Smooth muscle cell (in vitro differentiated cells): ENCODE results near the gene ATP6V0D1. TPM values are rescaled to one million over a fixed set of nuclear protein-coding genes. Genes with fewer than 3 reads are reported as not detected.

Experiments used
- DNase-seq: peaks from one replicate; lab custom pipeline; 2025; ENCODE audit not compliant: unreplicated experiment; lab: John Stamatoyannopoulos, UW
- H2AFZ ChIP-seq: fragments of 200-600 bp; sonication (generic); 2 replicates; pipeline ENCODE4 v1.6.0; 2016; ENCODE audit warnings: antibody characterized with exemption, low read depth, mild to moderate bottlenecking
- H3F3A ChIP-seq: fragments of 200-600 bp; sonication (generic); 2 replicates; pipeline ENCODE4 v1.6.0; 2017; ENCODE audit warnings: antibody characterized with exemption, low read depth
- H3K27ac ChIP-seq: fragments of 200-600 bp; sonication (generic); 2 replicates; pipeline ENCODE4 v1.5.1; 2016; ENCODE audit warnings: low read depth, mild to moderate bottlenecking
- H3K27me3 ChIP-seq: fragments of 200-600 bp; sonication (generic); 2 replicates; pipeline ENCODE4 v1.6.1; 2016; ENCODE audit warnings: low read depth, mild to moderate bottlenecking
- H3K36me3 ChIP-seq: fragments of 200-600 bp; sonication (generic); 2 replicates; pipeline ENCODE4 v1.5.1; 2016; ENCODE audit warnings: low read depth
- H3K4me1 ChIP-seq: fragments of 200-600 bp; sonication (generic); 2 replicates; pipeline ENCODE4 v1.5.1; 2016; ENCODE audit warnings: low read depth
- H3K4me2 ChIP-seq: fragments of 200-600 bp; sonication (generic); 2 replicates; pipeline ENCODE4 v1.6.0; 2016; ENCODE audit warnings: mild to moderate bottlenecking
- H3K4me3 ChIP-seq: fragments of 200-600 bp; sonication (generic); 2 replicates; pipeline ENCODE4 v1.5.1; 2016; ENCODE audit warnings: mild to moderate bottlenecking
- H3K79me2 ChIP-seq: fragments of 200-600 bp; sonication (generic); 2 replicates; pipeline ENCODE4 v1.6.0; 2016; ENCODE audit warnings: low read depth, mild to moderate bottlenecking
- H3K9ac ChIP-seq: fragments of 200-600 bp; sonication (generic); 2 replicates; pipeline ENCODE4 v1.6.0; 2016; ENCODE audit warnings: low read depth
- H3K9me3 ChIP-seq: fragments of 200-600 bp; sonication (generic); replicated peaks from 2 replicates; pipeline ENCODE4 v1.5.1; 2016; ENCODE audit warnings: low read depth
- H4K20me1 ChIP-seq: fragments of 200-600 bp; sonication (generic); 2 replicates; pipeline ENCODE4 v1.6.0; 2016; ENCODE audit warnings: low read depth
- CTCF ChIP-seq: fragments of 200-600 bp; sonication (generic); IDR thresholded peaks from 2 replicates; pipeline ENCODE4 v1.5.1; 2017; ENCODE audit warnings: borderline replicate concordance, mild to moderate bottlenecking, antibody characterized with exemption; ENCODE audit not compliant: insufficient read depth, poor library complexity, severe bottlenecking
- WGBS: methylation state at CpG from one replicate; pipeline ENCODE4 v1.1.7; 2016; ENCODE audit warnings: low lambda C conversion rate; 5-methylcytosine and 5-hydroxymethylcytosine counted together
- polyA plus RNA-seq: library from polyadenylated mRNA; unstranded; fragments of >200 nt; fragmentation: Nextera tagmentation; extraction: Ambion mirVana; gene quantifications from 2 replicates; pipeline ENCODE4 v1.2.1, GENCODE V29; 2016
- total RNA-seq: library from RNA; depleted of rRNA; stranded (reverse); fragments of >200 nt; gene quantifications from 2 replicates; pipeline ENCODE4 v1.2.3, GENCODE V29; 2014

Gene ATP6V0D1
- total and polyA plus RNA-seq, 2 experiments from 2014 or later: 96.8 to 114 TPM

GRCh38 chr16:67449336-67449735, 31.6 kb downstream of the ATP6V0D1 start:
- Histone ChIP-seq H3K9ac (no peak overlapping the region), H3K9me3 (no peaks in the 10 kb centered on the region), H3K27me3 (no peaks in the 10 kb centered on the region), H3K27ac (no peak overlapping the region), H3K36me3 (no peaks in the 10 kb centered on the region), H3K4me1 (no peaks in the 10 kb centered on the region), H2AFZ (no peak overlapping the region), H3K79me2 (no peaks in the 10 kb centered on the region), H3K4me3 (no peak overlapping the region), H3F3A (no peaks in the 10 kb centered on the region), H4K20me1 (peaks cover 90% of the 10 kb centered on the region), H3K4me2 (no peak overlapping the region)
- 91% methylated on average over 2 of the region's 2 CpGs for WGBS
- no peak for TF ChIP-seq CTCF
- no peak for DNase-seq

GRCh38 chr16:67448580-67448979, 32.4 kb downstream of the ATP6V0D1 start:
- H4K20me1 ChIP-seq: peaks cover 90% of the 10 kb centered on the region
- H3K4me2 ChIP-seq: no peak overlapping the region
- no peak overlapping the region for H3K27ac ChIP-seq
- H3F3A ChIP-seq: no peaks in the 10 kb centered on the region
- no peak overlapping the region for H3K9ac ChIP-seq
- no peak overlapping the region for H3K4me3 ChIP-seq
- H2AFZ ChIP-seq: no peak overlapping the region
- H3K79me2 ChIP-seq: no peaks in the 10 kb centered on the region
- H3K27me3 ChIP-seq: no peaks in the 10 kb centered on the region
- no peaks in the 10 kb centered on the region for H3K4me1 ChIP-seq
- 93% methylated on average over 5 of the region's 5 CpGs for WGBS
- DNase-seq: no peak
- no peaks in the 10 kb centered on the region for H3K36me3 ChIP-seq
- no peaks in the 10 kb centered on the region for H3K9me3 ChIP-seq
- no peak for TF ChIP-seq CTCF

GRCh38 chr16:67447508-67448076, 33.4 kb downstream of the ATP6V0D1 start:
- Histone ChIP-seq H3K4me2 (no peak overlapping the region), H3K27ac (no peak overlapping the region)

More at GRCh38 chr16:67447508-67448076, 33.4 kb downstream of the ATP6V0D1 start:
- peaks cover 93% of the 10 kb centered on the region for H4K20me1 ChIP-seq
- H3K9me3 ChIP-seq: no peaks in the 10 kb centered on the region
- no peak for DNase-seq
- H3K27me3 ChIP-seq: no peaks in the 10 kb centered on the region
- no peaks in the 10 kb centered on the region for H3K79me2 ChIP-seq
- H3K4me1 ChIP-seq: no peaks in the 10 kb centered on the region
- H3F3A ChIP-seq: no peaks in the 10 kb centered on the region
- 85% methylated on average over 6 of the region's 6 CpGs for WGBS
- no peak overlapping the region for H3K9ac ChIP-seq
- no peak overlapping the region for H3K4me3 ChIP-seq
- peak; percentile 27 for TF ChIP-seq CTCF
- no peaks in the 10 kb centered on the region for H3K36me3 ChIP-seq
- no peak overlapping the region for H2AFZ ChIP-seq
